HFFc6 (cell line): ENCODE data around the gene CD164L2. TPM values are rescaled to one million over a fixed set of nuclear protein-coding genes. Genes with fewer than 3 reads are reported as not detected.

Source experiments
- DNase-seq: peaks from one replicate; pipeline ENCODE4 v3.0.0-alpha.2; 2018
- H3K27ac Mint-ChIP-seq: 2 replicates; pipeline ENCODE4 v1.8.0; 2020; ENCODE audit warnings: mild to moderate bottlenecking, mixed read lengths
- H3K27me3 Mint-ChIP-seq: 2 replicates; pipeline ENCODE4 v1.8.0; 2021; ENCODE audit warnings: mild to moderate bottlenecking, moderate library complexity, mixed read lengths; ENCODE audit not compliant: insufficient read depth
- H3K36me3 Mint-ChIP-seq: 2 replicates; pipeline ENCODE4 v1.8.0; 2021; ENCODE audit warnings: low read depth, mixed read lengths
- H3K4me1 Mint-ChIP-seq: 2 replicates; pipeline ENCODE4 v1.8.0; 2020; ENCODE audit warnings: low read depth, mixed read lengths
- H3K4me3 Mint-ChIP-seq: 2 replicates; pipeline ENCODE4 v1.8.0; 2020; ENCODE audit warnings: mild to moderate bottlenecking, moderate library complexity, mixed read lengths
- H3K9me3 Mint-ChIP-seq: 2 replicates; pipeline ENCODE4 v1.8.0; 2020; ENCODE audit warnings: mild to moderate bottlenecking, mixed read lengths
- CTCF ChIP-seq: fragments of 200-600 bp; sonication (generic); IDR thresholded peaks from 2 replicates; pipeline ENCODE4 v1.5.0; 2021; ENCODE audit warnings: antibody characterized with exemption, mild to moderate bottlenecking
- total RNA-seq, 6 experiments: library from RNA; stranded (reverse); fragmentation: NEBNext Ultra II Directional; extraction: Animal tissue kit (Norgen Biotek cat#: 25700); gene quantifications; 2 replicates in 1 of 6; 3 replicates in 5 of 6; pipeline ENCODE4 v1.2.3, GENCODE V29; 2021

The CD164L2 gene
- total RNA-seq, 6 experiments from 2014 or later, result not detected

GRCh38 chr1:27363766-27364695 lies 19.1 kb downstream of the CD164L2 start:
- Mint-ChIP-seq H3K27me3 (peaks cover 2% of the 10 kb centered on the region), H3K36me3 (peaks cover 21% of the 10 kb centered on the region), H3K27ac (no peak overlapping the region), H3K4me1 (peaks cover 19% of the 10 kb centered on the region), H3K4me3 (peak overlapping the region; percentile 30; the same call in 1 of the 2 replicates), H3K9me3 (no peaks in the 10 kb centered on the region)
- DNase-seq, result no peak
- TF ChIP-seq CTCF, result no peak

- peaks cover 2% of the 10 kb centered on the region for H3K27me3 Mint-ChIP-seq
- no peak for DNase-seq
- H3K36me3 Mint-ChIP-seq, result peaks cover 28% of the 10 kb centered on the region
- H3K4me1 Mint-ChIP-seq, result peaks cover 9% of the 10 kb centered on the region
- no peak for TF ChIP-seq CTCF
- no peak overlapping the region for H3K27ac Mint-ChIP-seq
- no peaks in the 10 kb centered on the region for H3K9me3 Mint-ChIP-seq
- H3K4me3 Mint-ChIP-seq, result no peak overlapping the region
Observed at GRCh38 chr1:27361553-27361952, 21.6 kb downstream of the CD164L2 start.

GRCh38 chr1:27361044-27361402 lies 22.1 kb downstream of the CD164L2 start:
- Mint-ChIP-seq H3K4me3 (no peak overlapping the region), H3K27ac (no peak overlapping the region), H3K27me3 (peaks cover 2% of the 10 kb centered on the region), H3K36me3 (peaks cover 28% of the 10 kb centered on the region), H3K4me1 (peaks cover 9% of the 10 kb centered on the region), H3K9me3 (no peaks in the 10 kb centered on the region)
- DNase-seq, result no peak
- TF ChIP-seq CTCF, result no peak

- DNase-seq, result no peak
- no peak for TF ChIP-seq CTCF
- Mint-ChIP-seq H3K27ac (no peak overlapping the region), H3K27me3 (peaks cover 2% of the 10 kb centered on the region), H3K9me3 (no peaks in the 10 kb centered on the region), H3K4me1 (peaks cover 8% of the 10 kb centered on the region), H3K4me3 (no peak overlapping the region), H3K36me3 (peaks cover 34% of the 10 kb centered on the region)
Observed at GRCh38 chr1:27360159-27361043, 22.7 kb downstream of the CD164L2 start.

GRCh38 chr1:27359822-27360158 lies 23.3 kb downstream of the CD164L2 start:
- Mint-ChIP-seq H3K27ac (no peak overlapping the region), H3K4me3 (no peak overlapping the region)

More at GRCh38 chr1:27359822-27360158, 23.3 kb downstream of the CD164L2 start:
- peaks cover 2% of the 10 kb centered on the region for H3K27me3 Mint-ChIP-seq
- no peak for TF ChIP-seq CTCF
- peaks cover 38% of the 10 kb centered on the region for H3K36me3 Mint-ChIP-seq
- no peak for DNase-seq
- H3K4me1 Mint-ChIP-seq, result peaks cover 2% of the 10 kb centered on the region
- no peaks in the 10 kb centered on the region for H3K9me3 Mint-ChIP-seq
